HG03103 (cell line): ENCODE results near the gene RUBCNL.
A peak's percentile ranks its signal among the peaks of the same experiment; 100 is the strongest.

Source experiments
- ATAC-seq: cut with Tn5 transposase; IDR thresholded peaks from one replicate; pipeline ENCODE4 v1.9.1; 2021; ENCODE audit warnings: low read depth; ENCODE audit not compliant: unreplicated experiment

RUBCNL gene

GRCh38 chr13:46313432-46314257 lies 73.4 kb downstream of the RUBCNL start:
- no peak for ATAC-seq

DNA sequence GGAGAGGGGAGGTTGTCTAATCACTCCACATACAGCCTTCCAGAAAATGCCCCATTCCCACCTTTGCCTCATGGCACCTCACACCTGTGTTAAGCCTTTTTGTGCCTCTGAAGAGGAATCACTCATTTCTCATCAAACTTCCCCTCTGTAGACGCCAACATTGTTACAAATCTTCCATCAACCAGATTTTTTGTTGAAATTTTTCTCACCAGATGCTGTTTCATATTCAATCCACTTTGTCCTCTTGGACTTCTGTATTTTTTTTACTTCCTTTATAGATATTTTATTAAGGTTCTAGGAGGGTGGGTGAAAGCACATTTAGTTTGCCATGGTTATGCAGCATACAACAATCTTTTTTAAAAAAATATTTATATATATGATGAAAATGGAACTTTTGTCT lies 74.0 kb downstream of the RUBCNL start:
- ATAC-seq: no peak

GRCh38 chr13:46311217-46311616 lies 75.8 kb downstream of the RUBCNL start:
- ATAC-seq: no peak

DNA sequence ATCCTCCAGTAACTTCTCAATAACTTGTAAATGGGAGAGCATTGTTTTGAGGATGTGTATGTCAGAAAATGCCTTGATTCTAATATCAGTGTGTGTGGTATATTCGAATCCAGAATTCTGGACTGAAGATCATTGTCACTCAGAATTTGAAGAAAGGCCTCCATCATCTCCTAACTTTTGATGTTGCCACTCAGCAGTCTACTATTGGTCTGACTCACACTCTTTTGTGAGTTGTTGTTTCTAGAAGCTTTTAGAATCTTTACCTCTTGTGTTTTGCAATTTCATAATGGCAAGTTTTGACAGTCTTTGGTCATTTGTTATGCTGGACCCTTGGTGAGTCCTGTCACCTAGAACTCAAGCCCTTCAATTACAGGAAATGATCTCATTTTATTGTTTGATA lies 77.0 kb downstream of the RUBCNL start:
- no peak for ATAC-seq

GRCh38 chr13:46307554-46307953 lies 79.5 kb downstream of the RUBCNL start:
- ATAC-seq: no peak

GRCh38 chr13:46304546-46304945 lies 82.5 kb downstream of the RUBCNL start:
- ATAC-seq: no peak

- no peak for ATAC-seq
Observed at GRCh38 chr13:46303742-46304385, 83.2 kb downstream of the RUBCNL start.

DNA sequence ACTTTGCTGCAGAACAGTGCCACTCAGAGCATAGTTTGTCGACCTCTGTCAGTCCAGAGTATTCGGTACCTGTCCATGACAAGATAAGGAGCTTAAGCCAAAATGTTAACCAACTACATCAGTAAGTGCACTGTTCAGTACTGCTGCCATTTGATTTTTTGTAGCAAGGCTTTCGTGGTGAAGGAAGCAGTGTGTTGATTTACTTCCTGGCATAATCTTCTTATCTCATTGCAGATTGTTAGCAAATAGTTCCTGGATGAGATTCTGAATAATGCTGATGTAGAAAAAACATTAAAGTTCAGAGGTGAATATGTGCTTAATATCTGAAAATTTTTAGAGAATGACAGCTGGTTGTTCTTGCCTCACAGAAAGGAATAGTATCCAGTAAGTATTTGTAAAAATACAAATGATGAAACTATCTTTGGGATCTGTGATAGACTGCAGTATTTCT lies 89.7 kb downstream of the RUBCNL start:
- no peak for ATAC-seq

- no peak for ATAC-seq
Observed at GRCh38 chr13:46296921-46297320, 90.1 kb downstream of the RUBCNL start.

DNA sequence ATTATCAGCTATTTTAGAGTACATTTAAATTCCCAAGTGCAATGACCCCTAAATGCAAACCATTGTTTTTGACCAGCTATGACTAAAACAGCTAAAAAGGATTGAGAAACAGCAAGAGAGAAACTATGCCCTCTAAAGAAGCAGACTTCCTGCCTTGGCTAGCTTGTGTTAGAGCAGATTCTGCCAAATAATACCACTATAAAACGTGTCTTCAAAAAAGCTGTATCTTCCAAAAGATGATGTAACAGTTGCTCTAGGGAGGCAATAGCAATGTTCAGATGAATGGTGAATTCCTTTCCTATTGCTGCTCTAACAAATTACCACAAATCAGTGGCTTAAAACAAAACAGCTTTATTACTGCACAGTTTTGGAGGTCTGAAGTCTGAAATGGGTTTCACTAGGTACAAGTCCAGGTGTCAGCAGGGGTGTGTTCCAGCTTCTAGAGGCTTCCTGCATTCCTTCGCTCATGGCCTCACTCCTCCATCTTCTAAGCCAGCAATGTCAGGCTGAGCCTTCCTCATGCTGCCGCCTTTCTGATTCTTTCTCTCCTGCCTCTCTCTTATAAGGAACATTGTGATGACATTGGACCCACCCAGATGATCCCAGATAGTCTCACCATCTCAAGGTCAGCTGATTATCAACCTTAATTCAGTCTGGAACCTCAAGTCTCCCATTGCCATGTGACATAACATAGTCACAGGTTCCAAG lies 90.8 kb downstream of the RUBCNL start:
- peak; percentile 38 for ATAC-seq

- peak; percentile 81 for ATAC-seq
Observed at GRCh38 chr13:46295491-46296114, 91.4 kb downstream of the RUBCNL start.

DNA sequence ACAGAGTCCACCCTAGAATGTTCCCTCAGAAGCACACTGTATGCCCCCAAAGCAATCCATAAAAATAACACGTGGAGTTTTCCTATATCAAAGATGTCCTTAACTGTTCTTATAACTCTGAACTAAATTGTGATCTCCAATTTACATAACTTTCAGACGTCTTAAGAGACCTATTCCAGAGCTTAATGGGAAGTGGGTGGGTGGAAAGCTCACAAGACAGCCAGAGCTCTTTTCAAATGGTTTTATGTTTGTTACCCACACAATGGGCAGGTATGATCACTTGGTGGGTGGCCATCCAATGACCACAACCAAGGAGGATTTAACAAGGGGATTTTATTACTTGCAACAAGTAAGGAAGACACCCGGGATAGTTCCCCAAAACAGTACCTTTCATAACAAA lies 93.6 kb downstream of the RUBCNL start:
- no peak for ATAC-seq
